PC-3 (cell line): Measurements from ENCODE around the gene SPTBN2. TPM values are rescaled to one million over a fixed set of nuclear protein-coding genes. Genes with fewer than 3 reads are reported as not detected.

Source experiments
- ATAC-seq: fragments of 200-7000 bp; cut with Tn5 transposase; 2 replicates; pipeline ENCODE4 v1.9.1; 2020; ENCODE audit warnings: mild to moderate bottlenecking, moderate library complexity
- BruUV-seq: library from RNA; stranded (reverse); fragments of 400-500 nt; replicated peaks from 2 replicates; lab custom pipeline; 2021; lab: Mats Ljungman, UMichigan
- CTCF ChIA-PET: fragments of 300-600 bp; sonication (Branson Sonifier 250); formaldehyde crosslinking; loops from one replicate; lab custom pipeline; 2022; ENCODE audit warnings: antibody characterized with exemption; lab: Charles Lee
- POLR2A ChIA-PET: fragments of 300-600 bp; sonication (Branson Sonifier 250); formaldehyde crosslinking; loops from one replicate; lab custom pipeline; 2022; ENCODE audit warnings: antibody characterized with exemption; ENCODE audit not compliant: unreplicated experiment; lab: Charles Lee
- DNase-seq: peaks from one replicate; pipeline ENCODE4 v3.0.0-alpha.2; 2015
- H2AFZ ChIP-seq: fragments of 300-600 bp; sonication (generic); 2 replicates; pipeline ENCODE4 v1.6.0; 2016; ENCODE audit warnings: antibody characterized with exemption, low read length
- H3F3A ChIP-seq: fragments of 300-600 bp; sonication (generic); one replicate; pipeline ENCODE4 v1.6.0; 2017; ENCODE audit warnings: antibody characterized with exemption, low read length, control low read depth, mild to moderate bottlenecking; ENCODE audit not compliant: unreplicated experiment
- H3K27ac ChIP-seq: fragments of 300-600 bp; sonication (generic); 2 replicates; pipeline ENCODE4 v1.5.1; 2016; ENCODE audit warnings: mild to moderate bottlenecking, low read length
- H3K27me3 ChIP-seq: fragments of 300-600 bp; sonication (generic); 2 replicates; pipeline ENCODE4 v1.6.1; 2016; ENCODE audit warnings: low read length, mixed read lengths
- H3K36me3 ChIP-seq: fragments of 300-600 bp; sonication (generic); 2 replicates; pipeline ENCODE4 v1.6.1; 2016; ENCODE audit warnings: low read depth, mixed run types, low read length, mixed read lengths
- H3K4me1 ChIP-seq: fragments of 300-600 bp; sonication (generic); 2 replicates; pipeline ENCODE4 v1.5.1; 2016; ENCODE audit warnings: low read length; ENCODE audit not compliant: insufficient read depth
- H3K4me2 ChIP-seq: fragments of 300-600 bp; sonication (generic); 2 replicates; pipeline ENCODE4 v1.6.0; 2016; ENCODE audit warnings: low read length
- H3K4me3 ChIP-seq: fragments of 300-600 bp; sonication (generic); 2 replicates; pipeline ENCODE4 v1.5.1; 2016; ENCODE audit warnings: mild to moderate bottlenecking, low read length, mixed read lengths
- H3K79me2 ChIP-seq: fragments of 300-600 bp; sonication (generic); 2 replicates; pipeline ENCODE4 v1.6.1; 2017; ENCODE audit warnings: low read length, mixed read lengths
- H3K9ac ChIP-seq: fragments of 300-600 bp; sonication (generic); 2 replicates; pipeline ENCODE4 v1.6.0; 2016; ENCODE audit warnings: mild to moderate bottlenecking, low read length
- H3K9me2 ChIP-seq: fragments of 300-600 bp; sonication (generic); replicated peaks from 2 replicates; pipeline ENCODE4 v1.6.1; 2016; ENCODE audit warnings: mixed run types, low read length, mixed read lengths
- H3K9me3 ChIP-seq: fragments of 300-600 bp; sonication (generic); 2 replicates; pipeline ENCODE4 v1.6.1; 2016; ENCODE audit warnings: low read length, mixed read lengths
- H4K20me1 ChIP-seq: fragments of 300-600 bp; sonication (generic); 2 replicates; pipeline ENCODE4 v1.6.1; 2016; ENCODE audit warnings: low read length, mixed read lengths
- EZH2 ChIP-seq: fragments of 300-600 bp; sonication (generic); IDR thresholded peaks from one replicate; pipeline ENCODE4 v1.6.1; 2017; ENCODE audit warnings: antibody characterized with exemption, mild to moderate bottlenecking, low read length; ENCODE audit not compliant: unreplicated experiment
- EZH2phosphoT487 ChIP-seq: fragments of 300-600 bp; sonication (generic); IDR thresholded peaks from 2 replicates; pipeline ENCODE4 v1.6.1; 2018; ENCODE audit warnings: mild to moderate bottlenecking, antibody characterized with exemption, low read length, borderline replicate concordance
- intact Hi-C: fragments of 100-400 bp; cut with micrococcal nuclease; formaldehyde crosslinking; loops from 2 replicates; pipeline ENCODE4 v1.9.0; 2023
- total RNA-seq: library from RNA; depleted of rRNA; stranded (reverse); fragments of >200 nt; gene quantifications from 2 replicates; pipeline ENCODE4 v1.2.3, GENCODE V29; 2014
- TF ChIP-seq, protein P1 (sequence below): fragments of 300-600 bp; sonication (generic); conservative IDR thresholded peaks from 2 replicates; pipeline ENCODE4 v1.5.1; 2017; ENCODE audit warnings: antibody characterized with exemption, low read depth, mild to moderate bottlenecking, low read length

The SPTBN2 gene
- total RNA-seq, 1 experiment from 2014 or later, result 74.9 TPM

DNA sequence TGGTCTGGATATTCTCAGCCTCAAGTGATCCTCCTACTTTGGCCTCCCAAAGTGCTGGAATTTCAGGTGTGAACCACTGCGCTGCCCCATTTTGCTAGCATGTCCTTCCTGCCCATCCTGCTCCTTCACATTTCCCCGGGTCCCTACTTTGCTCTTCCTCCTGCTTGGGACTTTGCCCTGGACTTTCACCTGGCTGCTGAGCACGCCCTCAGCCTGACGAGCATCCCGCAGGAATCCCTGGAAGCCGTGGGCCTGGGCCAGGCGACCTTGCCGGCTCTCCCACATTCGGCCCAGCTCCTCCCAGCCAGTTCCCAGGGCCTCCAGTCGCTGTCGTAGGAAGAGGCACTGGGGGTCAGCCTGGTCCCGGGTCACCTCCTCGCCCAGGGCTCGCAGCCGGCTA, 28.7 kb downstream of the SPTBN2 start:
- intact Hi-C loops, result no loop called here
- Histone ChIP-seq H3K9me2 (no peaks in the 10 kb centered on the region), H2AFZ (no peak overlapping the region), H3K4me3 (no peak overlapping the region), H3K9ac (no peak overlapping the region), H3K9me3 (no peaks in the 10 kb centered on the region), H3K4me2 (no peak overlapping the region), H3K4me1 (no peaks in the 10 kb centered on the region), H3F3A (no peaks in the 10 kb centered on the region), H3K36me3 (peaks cover 32% of the 10 kb centered on the region), H4K20me1 (no peaks in the 10 kb centered on the region), H3K27ac (no peak overlapping the region), H3K27me3 (no peaks in the 10 kb centered on the region), H3K79me2 (no peaks in the 10 kb centered on the region)
- TF ChIP-seq EZH2phosphoT487 (no peak), EZH2 (no peak)
- TF ChIP-seq, protein P1, sequence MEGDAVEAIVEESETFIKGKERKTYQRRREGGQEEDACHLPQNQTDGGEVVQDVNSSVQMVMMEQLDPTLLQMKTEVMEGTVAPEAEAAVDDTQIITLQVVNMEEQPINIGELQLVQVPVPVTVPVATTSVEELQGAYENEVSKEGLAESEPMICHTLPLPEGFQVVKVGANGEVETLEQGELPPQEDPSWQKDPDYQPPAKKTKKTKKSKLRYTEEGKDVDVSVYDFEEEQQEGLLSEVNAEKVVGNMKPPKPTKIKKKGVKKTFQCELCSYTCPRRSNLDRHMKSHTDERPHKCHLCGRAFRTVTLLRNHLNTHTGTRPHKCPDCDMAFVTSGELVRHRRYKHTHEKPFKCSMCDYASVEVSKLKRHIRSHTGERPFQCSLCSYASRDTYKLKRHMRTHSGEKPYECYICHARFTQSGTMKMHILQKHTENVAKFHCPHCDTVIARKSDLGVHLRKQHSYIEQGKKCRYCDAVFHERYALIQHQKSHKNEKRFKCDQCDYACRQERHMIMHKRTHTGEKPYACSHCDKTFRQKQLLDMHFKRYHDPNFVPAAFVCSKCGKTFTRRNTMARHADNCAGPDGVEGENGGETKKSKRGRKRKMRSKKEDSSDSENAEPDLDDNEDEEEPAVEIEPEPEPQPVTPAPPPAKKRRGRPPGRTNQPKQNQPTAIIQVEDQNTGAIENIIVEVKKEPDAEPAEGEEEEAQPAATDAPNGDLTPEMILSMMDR, result no peak
- POLR2A ChIA-PET, result no interaction called here
- ATAC-seq (no peak), DNase-seq (no peak)
- no TSS peak for BruUV-seq
- CTCF ChIA-PET, result no interaction called here

DNA sequence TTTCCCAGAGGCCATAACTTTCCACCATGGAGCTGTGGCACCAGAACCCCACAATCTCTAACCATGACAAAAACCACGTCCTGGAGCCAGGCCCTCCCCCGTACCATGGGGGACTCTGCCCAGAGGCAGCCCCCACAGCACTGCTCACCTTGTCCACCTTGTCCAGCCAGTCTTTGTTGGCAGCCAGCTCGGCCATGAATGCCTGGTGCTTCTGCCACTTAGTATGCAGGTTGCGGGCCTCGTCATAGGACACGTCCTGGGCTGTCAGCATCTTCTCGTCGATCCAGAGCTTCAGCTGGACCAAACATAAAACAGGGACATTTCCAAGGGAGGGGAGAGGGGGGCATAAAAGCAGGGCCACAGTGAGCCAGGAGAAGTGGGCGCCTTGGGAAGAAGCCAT, 30.5 kb downstream of the SPTBN2 start:
- no peak overlapping the region for H3K4me2 ChIP-seq
- no peaks in the 10 kb centered on the region for H3K79me2 ChIP-seq
- intact Hi-C loops, result no loop called here
- ChIA-PET CTCF (no interaction called here), POLR2A (interaction anchor here (0.6 kb wide), 1 partner anchor 299 kb away, joined by 3 read pairs; no protein-coding TSS in a partner anchor)
- ATAC-seq (no peak), DNase-seq (no peak)
- no peaks in the 10 kb centered on the region for H3F3A ChIP-seq
- no peaks in the 10 kb centered on the region for H3K9me2 ChIP-seq
- no peaks in the 10 kb centered on the region for H3K9me3 ChIP-seq
- H3K4me3 ChIP-seq, result no peak overlapping the region
- H3K36me3 ChIP-seq, result peaks cover 35% of the 10 kb centered on the region
- no peaks in the 10 kb centered on the region for H3K27me3 ChIP-seq
- no TSS peak for BruUV-seq
- no peak overlapping the region for H3K27ac ChIP-seq
- H2AFZ ChIP-seq, result no peak overlapping the region
- TF ChIP-seq EZH2phosphoT487, result no peak
- TF ChIP-seq EZH2, result no peak
- TF ChIP-seq, protein P1, result no peak
- no peaks in the 10 kb centered on the region for H3K4me1 ChIP-seq
- H4K20me1 ChIP-seq, result no peaks in the 10 kb centered on the region
- H3K9ac ChIP-seq, result no peak overlapping the region

DNA sequence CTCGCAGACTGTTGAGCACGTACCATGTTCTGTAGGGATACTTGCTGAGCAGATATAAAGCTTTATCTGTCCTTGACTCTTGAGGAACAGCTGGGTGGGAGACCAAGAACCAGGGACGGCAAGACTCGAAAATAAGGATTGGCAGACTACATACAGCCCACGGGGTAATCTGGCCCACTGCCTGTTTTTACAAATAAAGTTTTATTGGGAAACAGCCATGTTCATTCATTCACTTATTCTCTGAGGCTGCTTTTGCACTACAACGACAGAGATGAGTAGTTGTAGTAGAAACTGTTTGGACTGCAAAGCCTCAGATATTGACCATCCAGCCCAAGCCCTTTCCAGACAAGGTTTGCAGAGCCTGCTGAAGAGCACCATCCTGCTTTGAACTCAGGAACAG, 31.0 kb downstream of the SPTBN2 start:
- no peak for DNase-seq
- no TSS peak for BruUV-seq
- intact Hi-C loops, result no loop called here

More for the DNA sequence above, 31.0 kb downstream of the SPTBN2 start:
- Histone ChIP-seq H3K9me2 (no peaks in the 10 kb centered on the region), H4K20me1 (no peaks in the 10 kb centered on the region), H3K4me1 (no peaks in the 10 kb centered on the region), H3K36me3 (peaks cover 40% of the 10 kb centered on the region), H3K9ac (no peak overlapping the region), H3K27me3 (no peaks in the 10 kb centered on the region), H3K9me3 (no peaks in the 10 kb centered on the region), H3K4me2 (no peak overlapping the region), H3K4me3 (no peak overlapping the region), H3K79me2 (no peaks in the 10 kb centered on the region), H3K27ac (no peak overlapping the region), H3F3A (no peaks in the 10 kb centered on the region), H2AFZ (no peak overlapping the region)
- ChIA-PET CTCF (no interaction called here), POLR2A (interaction anchor here (0.6 kb wide), 1 partner anchor 299 kb away, joined by 3 read pairs; no protein-coding TSS in a partner anchor)
- ATAC-seq, result no peak
- TF ChIP-seq, protein P1, result no peak
- TF ChIP-seq EZH2, result no peak
- no peak for TF ChIP-seq EZH2phosphoT487
